Psoas muscle (tissue), 8 donors: ENCODE measurements around the gene KCNK13. TPM values are rescaled to one million over a fixed set of nuclear protein-coding genes. Genes with fewer than 3 reads are reported as not detected.

Source experiments
- ATAC-seq, 4 donors: fragments of 200-7000 bp; cut with Tn5 transposase; one replicate each; pipeline ENCODE4 v1.9.1; 2020; ENCODE audit warnings: moderate library complexity in 3 of 4, mild to moderate bottlenecking in 2 of 4
- DNase-seq, 2 donors: peaks; one replicate each; pipeline ENCODE4 v3.0.0-alpha.2; 2020
- H3K27ac ChIP-seq: fragments of 200-600 bp; one replicate; pipeline ENCODE4 v1.8.0; 2022
- H3K27me3 ChIP-seq, 3 donors: fragments of 200-600 bp in 1 of 3; one replicate each; pipeline versions ENCODE4 v1.6.1 to v1.8.0; 2013 to 2022; ENCODE audit warnings: low read length in 2 of 3, mild to moderate bottlenecking in 2 of 3, moderate library complexity in 1 of 3; ENCODE audit not compliant: insufficient read depth in 3 of 3
- H3K36me3 ChIP-seq, 2 donors: fragments of 200-600 bp in 1 of 2; one replicate each; pipeline versions ENCODE4 v1.6.1 to v1.8.0; 2013 to 2022; ENCODE audit warnings: low read depth in 1 of 2, mild to moderate bottlenecking in 1 of 2, moderate library complexity in 1 of 2; ENCODE audit not compliant: insufficient read depth in 1 of 2
- H3K4me1 ChIP-seq: fragments of 200-600 bp; one replicate; pipeline ENCODE4 v1.8.0; 2022
- H3K4me3 ChIP-seq: fragments of 200-600 bp; one replicate; pipeline ENCODE4 v1.8.0; 2022; ENCODE audit warnings: mild to moderate bottlenecking
- H3K9me3 ChIP-seq: fragments of 200-600 bp; one replicate; pipeline ENCODE4 v1.8.0; 2022
- WGBS, 3 donors: extraction: QIAGEN DNeasy Blood & Tissue Kit; methylation state at CpG; one replicate each; pipeline versions ENCODE4 v1.1.6 to v1.1.7; 2013; 5-methylcytosine and 5-hydroxymethylcytosine counted together
- intact Hi-C, 2 donors: fragments of 100-400 bp; cut with DNase I; formaldehyde crosslinking; loops; one replicate each; pipeline versions ENCODE4 v1.11.0 to v1.14.2; 2022
- polyA plus RNA-seq, 3 donors: library from polyadenylated mRNA; stranded (reverse); fragments of 200-250 nt; gene quantifications; one replicate each; pipeline ENCODE4 v1.2.3, GENCODE V29; 2013
- total RNA-seq, 4 donors: library from RNA; stranded (reverse); fragmentation: NEBNext Ultra II Directional in 2 of 4; extraction: Animal tissue kit (Norgen Biotek cat#: 25700) in 2 of 4; gene quantifications; one replicate each; pipeline versions ENCODE4 v1.2.1 to v1.2.4, GENCODE V29; 2021 to 2023
- TF ChIP-seq, protein P1 (sequence below): fragments of 200-600 bp; IDR thresholded peaks from one replicate; pipeline ENCODE4 v1.8.0; 2022; ENCODE audit warnings: antibody characterized with exemption
- donor health status: healthy with polysubstance abuse.
- donor health status: DM: no; HTN: no; CAD: no; lungs with moderate emphysema.
- donor health status: Bipolar disorder and iron deficiency.
- donor health status: healthy.
- donor health status: DM: yes; HTN: yes; CAD: no.
- donor health status: DM: no; HTN: no; CAD: no.
- donor health status: DM: no; HTN: no; CAD: no.
- donor health status: DM: yes; HTN: yes; CAD: no.

The KCNK13 gene
- total and polyA plus RNA-seq, 7 donors: 0.01 to 0.30 (median 0.03) TPM; not detected in 3

- ATAC-seq (no peak), DNase-seq (no peak)
- H3K27ac ChIP-seq: no peak overlapping the region
- no peaks in the 10 kb centered on the region for H3K36me3 ChIP-seq
- no peaks in the 10 kb centered on the region for H3K4me1 ChIP-seq
- H3K9me3 ChIP-seq: no peaks in the 10 kb centered on the region
- 76 to 95% (median 78%) methylated on average over 1 of the region's 1 CpG for WGBS, 3 donors
- no peak overlapping the region for H3K4me3 ChIP-seq
- TF ChIP-seq, protein P1, sequence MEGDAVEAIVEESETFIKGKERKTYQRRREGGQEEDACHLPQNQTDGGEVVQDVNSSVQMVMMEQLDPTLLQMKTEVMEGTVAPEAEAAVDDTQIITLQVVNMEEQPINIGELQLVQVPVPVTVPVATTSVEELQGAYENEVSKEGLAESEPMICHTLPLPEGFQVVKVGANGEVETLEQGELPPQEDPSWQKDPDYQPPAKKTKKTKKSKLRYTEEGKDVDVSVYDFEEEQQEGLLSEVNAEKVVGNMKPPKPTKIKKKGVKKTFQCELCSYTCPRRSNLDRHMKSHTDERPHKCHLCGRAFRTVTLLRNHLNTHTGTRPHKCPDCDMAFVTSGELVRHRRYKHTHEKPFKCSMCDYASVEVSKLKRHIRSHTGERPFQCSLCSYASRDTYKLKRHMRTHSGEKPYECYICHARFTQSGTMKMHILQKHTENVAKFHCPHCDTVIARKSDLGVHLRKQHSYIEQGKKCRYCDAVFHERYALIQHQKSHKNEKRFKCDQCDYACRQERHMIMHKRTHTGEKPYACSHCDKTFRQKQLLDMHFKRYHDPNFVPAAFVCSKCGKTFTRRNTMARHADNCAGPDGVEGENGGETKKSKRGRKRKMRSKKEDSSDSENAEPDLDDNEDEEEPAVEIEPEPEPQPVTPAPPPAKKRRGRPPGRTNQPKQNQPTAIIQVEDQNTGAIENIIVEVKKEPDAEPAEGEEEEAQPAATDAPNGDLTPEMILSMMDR: no peak
- intact Hi-C loops: no loop called here
- H3K27me3 ChIP-seq: no peaks in the 10 kb centered on the region
Measured at GRCh38 chr14:90096566-90096965, 34.8 kb downstream of the KCNK13 start.

DNA sequence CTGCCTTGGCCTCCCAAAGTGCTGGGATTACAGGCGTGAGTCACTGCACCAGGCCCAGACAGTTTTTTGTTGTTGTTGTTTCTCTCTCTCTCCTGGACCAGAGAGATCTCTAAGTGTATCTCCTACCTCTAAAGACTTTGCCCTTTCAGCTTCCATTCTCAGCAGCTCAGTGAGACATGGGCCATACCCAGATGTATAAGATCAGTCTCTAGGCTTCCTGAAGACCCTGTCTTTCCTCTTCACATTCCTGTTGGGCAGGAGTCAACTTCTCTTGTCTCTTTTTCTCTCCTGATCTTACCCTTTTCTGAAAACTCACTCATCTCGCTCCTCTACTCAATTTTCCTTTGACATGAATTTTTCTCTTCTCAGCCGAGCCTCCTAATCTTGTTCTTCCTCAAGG is 42.0 kb downstream of the KCNK13 start:
- no peaks in the 10 kb centered on the region for H3K9me3 ChIP-seq
- H3K27me3 ChIP-seq: no peaks in the 10 kb centered on the region
- H3K4me3 ChIP-seq: no peak overlapping the region
- H3K36me3 ChIP-seq: no peaks in the 10 kb centered on the region
- H3K4me1 ChIP-seq: no peaks in the 10 kb centered on the region
- no peak for ATAC-seq
- intact Hi-C loops: no loop called here
- H3K27ac ChIP-seq: no peak overlapping the region
- TF ChIP-seq, protein P1: no peak
- 78 to 90% (median 86%) methylated on average over 3 of the region's 3 CpGs for WGBS, 3 donors
- no peak for DNase-seq

- H3K4me1 ChIP-seq: no peaks in the 10 kb centered on the region
- TF ChIP-seq, protein P1: no peak
- intact Hi-C loops: no loop called here
- no peaks in the 10 kb centered on the region for H3K27me3 ChIP-seq
- H3K4me3 ChIP-seq: no peak overlapping the region
- WGBS, 3 donors: 36 to 48% (median 43%) methylated on average over 4 of the region's 4 CpGs
- no peak for ATAC-seq
- H3K27ac ChIP-seq: no peak overlapping the region
- no peaks in the 10 kb centered on the region for H3K9me3 ChIP-seq
- H3K36me3 ChIP-seq: no peaks in the 10 kb centered on the region
- no peak for DNase-seq
Measured at GRCh38 chr14:90105756-90106155, 44.0 kb downstream of the KCNK13 start.

DNA sequence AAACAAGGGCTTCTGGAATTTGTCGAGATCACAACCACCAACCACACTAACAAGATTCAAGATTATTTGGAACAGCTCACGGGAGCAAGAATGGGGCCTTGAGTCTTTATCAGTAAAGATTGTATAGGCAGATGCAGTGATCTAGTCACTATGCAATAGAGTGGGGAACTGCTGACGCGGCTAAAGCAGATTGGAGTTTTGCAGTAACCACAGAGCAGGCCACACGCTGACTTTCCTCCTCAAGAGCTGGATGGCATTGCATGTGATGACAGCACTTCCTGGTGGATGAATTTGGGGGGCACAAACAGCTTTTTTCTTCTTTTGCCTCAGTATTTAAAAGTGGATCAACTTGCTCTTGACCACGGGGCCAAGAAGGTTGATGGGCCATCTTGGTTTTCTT is 46.0 kb downstream of the KCNK13 start:
- 86 to 93% (median 91%) methylated on average over 6 of the region's 6 CpGs for WGBS, 3 donors
- no peaks in the 10 kb centered on the region for H3K36me3 ChIP-seq
- H3K4me1 ChIP-seq: no peaks in the 10 kb centered on the region
- intact Hi-C loops: no loop called here
- DNase-seq (no peak), ATAC-seq (no peak)
- TF ChIP-seq, protein P1: no peak
- no peak overlapping the region for H3K4me3 ChIP-seq
- no peak overlapping the region for H3K27ac ChIP-seq
- peaks cover 0 to 5% (median 0%) of the 10 kb centered on the region in 3 donors for H3K27me3 ChIP-seq
- no peaks in the 10 kb centered on the region for H3K9me3 ChIP-seq

DNA sequence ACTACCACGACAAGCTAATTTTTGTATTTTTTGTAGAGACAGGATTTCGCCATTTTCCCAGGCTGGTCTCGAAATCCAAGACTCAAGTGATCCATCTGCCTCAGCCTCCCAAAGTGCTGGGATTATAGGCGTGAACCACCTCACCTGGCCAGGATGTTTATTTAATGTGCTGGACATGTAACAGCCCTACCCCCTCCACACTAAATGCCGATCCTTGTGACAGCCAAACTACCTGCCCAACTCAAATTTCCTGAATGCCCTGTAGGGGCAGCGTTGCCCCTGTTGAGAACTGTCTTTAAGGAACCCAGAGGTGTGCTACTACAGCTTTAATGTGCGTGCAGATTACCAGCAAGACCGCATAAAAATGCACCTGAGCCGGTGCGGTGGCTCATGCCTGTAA is 48.1 kb downstream of the KCNK13 start:
- H3K27ac ChIP-seq: no peak overlapping the region
- H3K36me3 ChIP-seq: no peaks in the 10 kb centered on the region
- no peak overlapping the region for H3K4me3 ChIP-seq
- H3K9me3 ChIP-seq: no peaks in the 10 kb centered on the region
- H3K4me1 ChIP-seq: no peaks in the 10 kb centered on the region
- H3K27me3 ChIP-seq: peaks cover 0 to 8% (median 0%) of the 10 kb centered on the region in 3 donors
- DNase-seq: no peak
- intact Hi-C loops: no loop called here
- TF ChIP-seq, protein P1: no peak
- no peak for ATAC-seq
- WGBS, 3 donors: 68 to 74% (median 71%) methylated on average over 10 of the region's 10 CpGs
